ENCODE data around the gene ANXA2. TPM values are rescaled to one million over a fixed set of nuclear protein-coding genes. Genes with fewer than 3 reads are reported as not detected.
A peak's percentile ranks its signal among the peaks of the same experiment; 100 is the strongest.

ANXA2 gene
- total and polyA plus RNA-seq, 2 donors: 299 to 623 TPM

DNA sequence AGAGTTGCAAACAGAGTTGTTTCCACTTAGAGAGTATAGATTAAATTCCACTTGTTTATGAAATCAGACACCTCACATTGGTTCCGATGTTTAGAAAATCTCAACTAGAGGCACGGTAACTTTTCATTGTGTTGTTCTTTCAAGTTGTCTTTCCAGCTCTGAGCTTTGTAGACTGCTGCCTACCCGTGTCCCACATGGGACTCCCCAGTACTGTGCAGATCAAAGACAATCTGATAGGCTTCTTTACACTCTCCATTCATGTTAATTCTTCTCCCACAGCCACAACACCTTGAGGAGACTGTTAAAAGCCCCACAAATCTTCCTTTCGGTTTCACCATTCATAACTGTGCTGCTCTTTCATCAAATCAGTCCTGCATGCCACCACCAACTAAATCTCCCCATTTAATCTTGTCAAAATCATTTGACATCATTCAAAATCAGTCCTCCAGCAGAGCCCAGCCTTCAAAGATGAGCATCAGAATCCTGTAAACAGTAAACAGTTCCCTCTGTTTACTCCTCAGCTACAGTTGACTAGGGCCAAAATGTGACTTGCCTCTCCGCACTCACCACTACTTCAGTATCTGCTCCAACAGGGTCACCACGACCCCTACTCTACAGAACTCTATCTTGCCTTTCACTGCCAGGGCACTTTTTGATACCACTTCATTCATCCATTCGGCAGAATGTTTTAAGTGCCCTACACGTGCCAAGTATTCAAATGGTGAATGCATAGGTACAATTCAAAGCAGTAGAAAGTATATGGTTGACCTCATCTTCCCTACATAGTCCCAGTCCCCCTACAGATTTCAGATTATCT, 8.3 kb downstream of the ANXA2 start:
- peak in 3 of 9 donors; percentile 18 to 60 (median 35) for DNase-seq (ENCODE audit: low read depth in 6 of 9, low spot score in 9 of 9)
- WGBS: 74% methylated on average over 8 of the region's 8 CpGs
- Histone ChIP-seq H3K4me1 (ENCODE audit: control insufficient read depth in 2 of 2, insufficient read depth in 2 of 2, low read length in 2 of 2) (peaks cover 0 to 24% of the 10 kb centered on the region in 2 donors), H3K27me3 (ENCODE audit: control insufficient read depth in 2 of 2, insufficient read depth in 1 of 2, low read length in 1 of 2) (no peaks in the 10 kb centered on the region), H3K36me3 (ENCODE audit: control insufficient read depth in 2 of 2, insufficient read depth in 2 of 2, low read length in 1 of 2) (no peaks in the 10 kb centered on the region), H3K4me3 (ENCODE audit: low read length in 2 of 2) (no peak overlapping the region), H3K27ac (ENCODE audit: low read depth in 1 of 2, low read length in 1 of 2) (peak overlapping the region in 1 of 2 donors; percentile 4), H3K9me3 (ENCODE audit: control insufficient read depth in 2 of 2, insufficient read depth in 1 of 2, low read length in 1 of 2) (no peaks in the 10 kb centered on the region)

DNA sequence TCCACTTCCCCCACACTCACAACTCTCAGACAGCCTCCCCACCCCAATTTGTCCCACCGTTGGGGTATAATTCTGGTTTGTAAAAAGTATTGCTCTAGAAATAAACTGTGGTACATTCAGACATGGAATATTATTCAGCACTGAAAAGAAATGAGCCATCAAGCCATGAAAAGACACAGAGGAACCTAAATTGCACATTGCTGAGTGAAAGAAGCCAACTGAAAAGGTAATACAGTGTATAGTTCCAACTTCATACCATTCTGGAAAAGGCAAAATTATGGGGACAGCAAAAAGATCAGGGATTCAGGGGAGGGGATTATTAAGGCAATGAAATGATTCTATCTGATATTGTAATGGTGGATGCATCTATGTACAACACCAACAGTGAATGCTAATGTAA, 10.5 kb downstream of the ANXA2 start:
- Histone ChIP-seq H3K4me1 (ENCODE audit: control insufficient read depth in 2 of 2, insufficient read depth in 2 of 2, low read length in 2 of 2) (peaks cover 0 to 14% of the 10 kb centered on the region in 2 donors), H3K36me3 (ENCODE audit: control insufficient read depth in 2 of 2, insufficient read depth in 2 of 2, low read length in 1 of 2) (no peaks in the 10 kb centered on the region), H3K27me3 (ENCODE audit: control insufficient read depth in 2 of 2, insufficient read depth in 1 of 2, low read length in 1 of 2) (no peaks in the 10 kb centered on the region), H3K4me3 (ENCODE audit: low read length in 2 of 2) (no peak overlapping the region), H3K9me3 (ENCODE audit: control insufficient read depth in 2 of 2, insufficient read depth in 1 of 2, low read length in 1 of 2) (no peaks in the 10 kb centered on the region), H3K27ac (ENCODE audit: low read depth in 1 of 2, low read length in 1 of 2) (no peak overlapping the region)
- DNase-seq (ENCODE audit: low read depth in 6 of 9, low spot score in 9 of 9): no peak
- 100% methylated on average over 1 of the region's 1 CpG for whole genome bisulfite sequencing

DNA sequence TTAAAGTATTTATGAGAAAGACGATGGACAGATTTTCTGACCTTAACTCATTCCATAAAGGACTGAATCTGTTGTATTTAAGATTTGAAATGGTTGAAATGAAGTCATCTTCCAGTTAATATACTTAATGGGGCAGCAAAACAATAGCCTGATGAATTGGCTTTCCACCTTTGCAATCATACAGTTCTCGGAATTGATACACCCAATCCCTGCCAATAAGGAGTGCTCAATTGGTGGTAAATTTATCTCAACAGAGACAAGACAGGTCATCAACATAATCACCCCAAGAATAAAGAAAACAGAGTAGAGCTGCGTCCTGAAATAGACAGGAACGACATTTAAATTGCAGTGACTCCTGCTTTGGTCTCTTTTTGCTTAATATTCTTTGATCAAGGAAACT, 11.2 kb downstream of the ANXA2 start:
- no peaks in the 10 kb centered on the region for H3K9me3 ChIP-seq (ENCODE audit: control insufficient read depth in 2 of 2, insufficient read depth in 1 of 2, low read length in 1 of 2)
- H3K27ac ChIP-seq (ENCODE audit: low read depth in 1 of 2, low read length in 1 of 2): no peak overlapping the region
- no peaks in the 10 kb centered on the region for H3K27me3 ChIP-seq (ENCODE audit: control insufficient read depth in 2 of 2, insufficient read depth in 1 of 2, low read length in 1 of 2)
- DNase-seq (ENCODE audit: low read depth in 6 of 9, low spot score in 9 of 9): no peak
- H3K4me3 ChIP-seq (ENCODE audit: low read length in 2 of 2): no peak overlapping the region
- H3K36me3 ChIP-seq (ENCODE audit: control insufficient read depth in 2 of 2, insufficient read depth in 2 of 2, low read length in 1 of 2): no peaks in the 10 kb centered on the region
- H3K4me1 ChIP-seq (ENCODE audit: control insufficient read depth in 2 of 2, insufficient read depth in 2 of 2, low read length in 2 of 2): peaks cover 0 to 14% of the 10 kb centered on the region in 2 donors
- 96% methylated on average over 4 of the region's 4 CpGs for WGBS

DNA sequence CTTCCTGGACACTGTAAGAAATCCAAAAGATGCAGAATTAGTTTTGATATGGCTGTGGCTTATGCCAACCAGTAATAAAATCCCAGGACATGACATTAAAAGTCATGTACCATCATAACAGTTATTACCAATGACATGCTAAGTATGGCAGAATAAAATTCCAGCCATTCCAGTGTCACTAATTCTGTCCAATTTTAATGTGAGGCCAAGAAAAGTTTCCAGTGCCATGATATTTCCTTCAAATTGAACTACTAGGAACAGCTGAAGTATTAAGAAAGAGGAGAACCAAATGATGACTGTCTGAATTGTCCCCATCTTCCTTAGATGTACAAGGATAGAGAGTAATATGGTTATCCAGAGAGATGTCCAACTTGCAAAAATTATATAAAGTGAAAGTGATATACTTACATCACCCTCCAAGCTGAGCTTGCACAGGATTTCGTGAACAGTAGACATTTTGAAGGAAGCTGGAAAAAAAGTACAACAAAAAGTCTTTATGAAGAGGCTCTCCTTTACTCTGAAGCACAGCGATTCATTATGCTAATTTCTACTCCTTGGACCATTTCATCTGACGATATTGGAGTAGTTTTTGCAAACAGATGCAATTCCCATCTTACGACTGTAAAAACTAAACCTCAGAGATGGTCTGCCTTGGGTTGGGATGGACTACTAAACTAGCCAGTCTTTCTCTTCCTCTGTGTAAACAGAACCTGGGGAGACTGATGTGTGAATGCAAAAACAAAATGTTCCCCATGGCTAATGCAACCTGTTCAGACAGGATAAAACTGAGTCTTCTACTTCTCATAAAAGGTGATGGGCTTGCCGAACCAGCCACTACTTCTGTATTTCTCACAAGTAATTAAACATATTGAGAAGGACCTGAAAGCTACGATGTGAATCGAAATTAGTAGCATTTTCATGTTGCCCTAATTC, 11.9 kb downstream of the ANXA2 start:
- no peaks in the 10 kb centered on the region for H3K36me3 ChIP-seq (ENCODE audit: control insufficient read depth in 2 of 2, insufficient read depth in 2 of 2, low read length in 1 of 2)
- H3K4me1 ChIP-seq (ENCODE audit: control insufficient read depth in 2 of 2, insufficient read depth in 2 of 2, low read length in 2 of 2): peaks cover 0 to 10% of the 10 kb centered on the region in 2 donors
- H3K27ac ChIP-seq (ENCODE audit: low read depth in 1 of 2, low read length in 1 of 2): no peak overlapping the region
- no peaks in the 10 kb centered on the region for H3K27me3 ChIP-seq (ENCODE audit: control insufficient read depth in 2 of 2, insufficient read depth in 1 of 2, low read length in 1 of 2)
- H3K9me3 ChIP-seq (ENCODE audit: control insufficient read depth in 2 of 2, insufficient read depth in 1 of 2, low read length in 1 of 2): no peaks in the 10 kb centered on the region
- no peak overlapping the region for H3K4me3 ChIP-seq (ENCODE audit: low read length in 2 of 2)
- DNase-seq (ENCODE audit: low read depth in 6 of 9, low spot score in 9 of 9): no peak
- whole genome bisulfite sequencing: 97% methylated on average over 7 of the region's 7 CpGs

DNA sequence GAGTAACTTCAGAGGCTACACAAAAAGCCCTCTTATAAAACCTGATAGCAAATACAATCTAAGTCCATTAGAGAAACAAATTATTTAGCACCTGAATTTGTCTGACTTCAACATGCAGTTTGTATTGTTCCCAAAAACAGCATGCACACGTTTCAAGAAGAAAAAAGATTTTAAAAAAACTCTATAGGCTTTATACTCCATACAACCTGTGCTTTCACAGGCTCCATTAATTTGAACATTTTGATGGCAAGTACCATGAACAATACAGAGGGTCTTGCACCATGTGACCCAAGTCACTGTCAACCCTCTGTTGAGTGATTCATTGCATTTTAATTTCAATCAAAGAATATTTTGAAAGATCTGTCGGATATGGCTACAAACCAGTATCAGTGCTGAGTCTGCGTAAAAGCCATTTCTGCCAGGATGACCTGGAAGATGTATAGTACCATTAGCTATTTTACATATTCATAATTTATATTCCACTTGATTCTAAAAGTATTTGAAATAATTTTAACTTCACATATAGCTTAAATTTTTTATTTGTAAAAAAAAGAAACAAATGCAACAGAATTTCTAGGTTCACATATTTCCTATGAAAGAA, 13.2 kb downstream of the ANXA2 start:
- Histone ChIP-seq H3K4me1 (ENCODE audit: control insufficient read depth in 2 of 2, insufficient read depth in 2 of 2, low read length in 2 of 2) (peaks cover 0 to 7% of the 10 kb centered on the region in 2 donors), H3K4me3 (ENCODE audit: low read length in 2 of 2) (no peak overlapping the region), H3K36me3 (ENCODE audit: control insufficient read depth in 2 of 2, insufficient read depth in 2 of 2, low read length in 1 of 2) (no peaks in the 10 kb centered on the region), H3K27me3 (ENCODE audit: control insufficient read depth in 2 of 2, insufficient read depth in 1 of 2, low read length in 1 of 2) (no peaks in the 10 kb centered on the region), H3K27ac (ENCODE audit: low read depth in 1 of 2, low read length in 1 of 2) (no peak overlapping the region), H3K9me3 (ENCODE audit: control insufficient read depth in 2 of 2, insufficient read depth in 1 of 2, low read length in 1 of 2) (no peaks in the 10 kb centered on the region)
- 92% methylated on average over 3 of the region's 3 CpGs for WGBS
- DNase-seq (ENCODE audit: low read depth in 6 of 9, low spot score in 9 of 9): no peak

DNA sequence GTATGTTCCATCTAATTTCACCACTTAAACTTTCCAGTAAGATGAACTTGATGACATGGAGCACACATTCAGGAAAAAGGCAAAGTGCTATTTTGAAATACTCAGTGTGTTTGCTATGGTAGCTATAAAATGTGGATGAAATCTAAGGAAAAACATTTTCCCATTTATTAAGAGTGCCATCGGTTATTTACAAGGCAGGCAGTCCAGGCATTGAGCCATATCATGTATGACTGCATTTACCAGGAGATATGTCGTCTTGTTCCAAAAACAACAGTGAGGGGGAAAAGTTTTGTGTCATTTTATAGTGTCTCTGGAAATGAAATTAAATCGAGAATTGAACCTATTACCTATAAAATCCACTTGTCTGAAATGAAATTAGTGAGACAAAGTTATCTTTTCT, 13.7 kb downstream of the ANXA2 start:
- Histone ChIP-seq H3K27me3 (ENCODE audit: control insufficient read depth in 2 of 2, insufficient read depth in 1 of 2, low read length in 1 of 2) (no peaks in the 10 kb centered on the region), H3K27ac (ENCODE audit: low read depth in 1 of 2, low read length in 1 of 2) (no peak overlapping the region), H3K4me1 (ENCODE audit: control insufficient read depth in 2 of 2, insufficient read depth in 2 of 2, low read length in 2 of 2) (peaks cover 0 to 2% of the 10 kb centered on the region in 2 donors), H3K36me3 (ENCODE audit: control insufficient read depth in 2 of 2, insufficient read depth in 2 of 2, low read length in 1 of 2) (no peaks in the 10 kb centered on the region), H3K9me3 (ENCODE audit: control insufficient read depth in 2 of 2, insufficient read depth in 1 of 2, low read length in 1 of 2) (no peaks in the 10 kb centered on the region), H3K4me3 (ENCODE audit: low read length in 2 of 2) (no peak overlapping the region)
- DNase-seq (ENCODE audit: low read depth in 6 of 9, low spot score in 9 of 9): no peak
- 94% methylated on average over 3 of the region's 3 CpGs for WGBS

DNA sequence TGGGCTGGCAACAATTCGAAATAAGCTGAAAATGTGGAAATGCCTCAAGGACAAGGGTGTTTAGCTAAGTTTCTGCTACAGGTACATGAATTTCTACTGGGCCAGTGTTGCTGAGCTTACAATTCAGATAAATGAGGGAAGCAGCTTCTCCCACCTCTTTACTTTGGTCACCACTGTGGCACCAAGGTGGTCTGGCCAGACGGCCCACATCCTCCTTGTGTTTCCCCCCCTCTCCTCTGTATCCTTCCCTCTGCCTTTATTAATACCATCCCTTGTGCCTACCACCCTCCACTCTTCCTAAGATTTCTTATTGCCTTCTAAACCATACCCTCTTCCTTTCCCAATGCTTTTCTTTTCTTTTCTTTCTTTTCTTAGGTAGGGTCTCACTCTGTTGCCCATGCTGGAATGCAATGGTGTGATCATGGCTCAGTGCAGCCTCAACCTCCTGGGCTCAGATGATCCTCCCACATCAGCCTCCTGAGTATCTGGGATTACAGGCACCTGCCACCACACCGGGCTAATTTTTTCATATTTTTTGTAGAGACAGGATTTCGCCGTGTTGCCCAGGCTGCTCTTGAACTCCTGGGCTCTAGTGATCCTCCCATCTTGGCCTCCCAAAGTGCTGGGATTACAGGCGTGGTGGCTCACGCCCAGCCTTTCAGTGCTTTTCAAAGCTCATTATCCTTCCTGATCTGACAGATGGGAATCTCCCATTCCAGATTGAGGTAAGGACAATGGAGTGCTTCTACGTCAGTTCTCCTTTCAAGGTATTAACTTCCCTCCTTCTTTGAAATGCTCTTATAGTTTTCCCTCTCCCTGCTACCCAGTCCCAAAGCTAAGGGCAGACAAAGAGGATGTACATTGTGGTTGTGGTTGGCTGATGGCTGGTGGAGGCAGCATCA, 14.8 kb downstream of the ANXA2 start:
- 96% methylated on average over 8 of the region's 8 CpGs for WGBS
- Histone ChIP-seq H3K36me3 (ENCODE audit: control insufficient read depth in 2 of 2, insufficient read depth in 2 of 2, low read length in 1 of 2) (no peaks in the 10 kb centered on the region), H3K27me3 (ENCODE audit: control insufficient read depth in 2 of 2, insufficient read depth in 1 of 2, low read length in 1 of 2) (no peaks in the 10 kb centered on the region), H3K4me1 (ENCODE audit: control insufficient read depth in 2 of 2, insufficient read depth in 2 of 2, low read length in 2 of 2) (no peaks in the 10 kb centered on the region), H3K27ac (ENCODE audit: low read depth in 1 of 2, low read length in 1 of 2) (no peak overlapping the region), H3K4me3 (ENCODE audit: low read length in 2 of 2) (no peak overlapping the region), H3K9me3 (ENCODE audit: control insufficient read depth in 2 of 2, insufficient read depth in 1 of 2, low read length in 1 of 2) (no peaks in the 10 kb centered on the region)
- no peak for DNase-seq (ENCODE audit: low read depth in 6 of 9, low spot score in 9 of 9)

DNA sequence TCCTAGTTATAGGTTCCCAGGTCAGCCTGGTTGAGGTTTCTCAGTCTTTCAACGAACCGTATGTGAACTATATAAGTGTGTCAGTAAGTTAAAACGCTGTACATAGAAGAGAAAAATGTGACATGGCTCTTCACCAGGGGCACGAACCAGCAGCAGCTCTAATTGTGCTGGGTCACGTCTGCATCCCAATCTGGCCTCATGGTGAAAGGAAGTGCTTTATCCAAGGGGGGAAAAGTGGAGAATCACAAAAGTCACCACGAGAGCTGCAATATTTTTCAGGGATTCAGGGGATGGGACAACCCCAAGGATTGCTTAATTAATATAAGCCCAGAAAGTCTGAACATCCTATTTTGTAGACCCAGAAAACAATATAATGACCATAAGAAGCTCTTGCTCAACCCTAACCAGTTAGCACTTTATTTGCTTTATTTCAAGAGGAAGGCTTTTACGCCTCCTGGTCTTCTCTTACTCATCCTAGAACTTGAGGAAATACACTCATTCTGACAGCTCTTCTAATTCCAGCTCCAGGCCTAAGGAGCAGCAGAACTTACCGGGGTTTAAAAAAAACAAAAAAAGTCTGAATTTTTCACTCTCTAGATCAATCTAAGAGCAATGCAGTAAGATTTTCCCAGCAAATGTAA, 16.5 kb downstream of the ANXA2 start:
- Histone ChIP-seq H3K27me3 (ENCODE audit: control insufficient read depth in 2 of 2, insufficient read depth in 1 of 2, low read length in 1 of 2) (no peaks in the 10 kb centered on the region), H3K9me3 (ENCODE audit: control insufficient read depth in 2 of 2, insufficient read depth in 1 of 2, low read length in 1 of 2) (no peaks in the 10 kb centered on the region), H3K36me3 (ENCODE audit: control insufficient read depth in 2 of 2, insufficient read depth in 2 of 2, low read length in 1 of 2) (no peaks in the 10 kb centered on the region), H3K4me1 (ENCODE audit: control insufficient read depth in 2 of 2, insufficient read depth in 2 of 2, low read length in 2 of 2) (no peaks in the 10 kb centered on the region), H3K27ac (ENCODE audit: low read depth in 1 of 2, low read length in 1 of 2) (no peak overlapping the region), H3K4me3 (ENCODE audit: low read length in 2 of 2) (no peak overlapping the region)
- DNase-seq (ENCODE audit: low read depth in 6 of 9, low spot score in 9 of 9): no peak
- 98% methylated on average over 8 of the region's 8 CpGs for WGBS
